ENCODE data around the gene BICDL2.

BICDL2 gene

GRCh38 chr16:3008690-3009037 lies 28.1 kb downstream of the BICDL2 start:
- no peak for DNase-seq

DNA sequence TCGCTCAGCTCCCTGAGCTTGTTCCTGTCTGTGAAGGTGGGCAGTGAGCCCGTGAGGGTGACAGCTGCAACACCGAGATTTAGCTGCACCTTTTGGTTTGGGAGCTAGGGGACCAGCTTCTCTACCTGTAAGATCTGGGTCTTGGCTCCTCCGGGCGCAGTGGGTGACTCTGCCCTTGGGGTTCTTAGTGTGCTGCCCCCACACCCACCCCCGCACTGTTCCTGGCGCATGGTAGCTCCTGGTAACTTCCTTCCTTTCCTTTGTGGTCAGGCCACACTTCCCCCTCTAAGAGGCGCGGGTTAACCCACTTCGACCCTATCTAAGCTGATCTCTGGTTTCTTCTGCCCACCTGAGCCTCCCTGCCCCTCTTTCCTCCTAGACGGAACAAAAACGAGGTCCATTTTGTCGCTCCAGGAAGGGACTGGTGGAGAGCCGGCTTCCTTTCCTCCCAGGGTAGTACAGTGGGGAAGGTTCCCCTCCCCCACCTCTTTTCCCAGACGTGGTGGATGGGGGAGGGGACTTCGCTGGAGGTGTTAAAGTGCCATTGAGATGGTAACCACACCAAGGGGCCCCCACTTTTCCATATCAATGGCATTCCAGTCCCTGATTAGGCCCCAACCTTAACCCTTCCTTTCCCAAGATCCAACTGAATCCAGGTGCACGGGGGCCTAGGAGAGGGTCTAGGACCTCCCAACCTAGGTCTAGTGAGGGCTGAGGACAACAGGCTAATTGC lies 28.6 kb downstream of the BICDL2 start:
- peak; percentile 30 to 38 for DNase-seq

GRCh38 chr16:3007059-3007956 lies 29.4 kb downstream of the BICDL2 start:
- DNase-seq = no peak

DNA sequence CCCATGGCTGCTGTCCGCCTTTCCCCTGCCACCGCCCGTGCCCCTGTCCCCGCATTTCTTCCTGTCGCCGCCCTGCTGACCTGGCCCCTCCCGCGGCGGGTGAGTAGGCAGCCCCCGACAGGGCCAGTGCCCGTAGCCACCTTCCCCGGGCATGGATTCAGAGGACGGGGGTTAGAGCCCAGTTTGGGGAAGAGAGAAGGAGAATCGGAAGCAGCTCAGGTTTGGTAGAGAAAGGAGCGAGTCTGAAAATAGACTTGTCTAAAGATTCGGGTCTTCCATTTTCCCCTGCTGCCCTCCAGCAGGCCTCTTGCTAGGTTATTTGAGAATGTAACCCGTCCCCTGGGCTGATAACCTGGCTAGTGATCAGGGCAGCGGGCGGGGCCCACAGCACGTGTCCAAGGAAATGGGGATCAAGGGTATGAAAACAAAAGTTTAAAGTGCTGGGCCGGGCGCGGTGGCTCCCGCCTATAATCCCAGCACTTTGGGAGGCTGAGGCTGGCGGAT lies 31.9 kb downstream of the BICDL2 start:
- no peak for DNase-seq

- DNase-seq = no peak
Measured at GRCh38 chr16:3004319-3004718, 32.4 kb downstream of the BICDL2 start.

DNA sequence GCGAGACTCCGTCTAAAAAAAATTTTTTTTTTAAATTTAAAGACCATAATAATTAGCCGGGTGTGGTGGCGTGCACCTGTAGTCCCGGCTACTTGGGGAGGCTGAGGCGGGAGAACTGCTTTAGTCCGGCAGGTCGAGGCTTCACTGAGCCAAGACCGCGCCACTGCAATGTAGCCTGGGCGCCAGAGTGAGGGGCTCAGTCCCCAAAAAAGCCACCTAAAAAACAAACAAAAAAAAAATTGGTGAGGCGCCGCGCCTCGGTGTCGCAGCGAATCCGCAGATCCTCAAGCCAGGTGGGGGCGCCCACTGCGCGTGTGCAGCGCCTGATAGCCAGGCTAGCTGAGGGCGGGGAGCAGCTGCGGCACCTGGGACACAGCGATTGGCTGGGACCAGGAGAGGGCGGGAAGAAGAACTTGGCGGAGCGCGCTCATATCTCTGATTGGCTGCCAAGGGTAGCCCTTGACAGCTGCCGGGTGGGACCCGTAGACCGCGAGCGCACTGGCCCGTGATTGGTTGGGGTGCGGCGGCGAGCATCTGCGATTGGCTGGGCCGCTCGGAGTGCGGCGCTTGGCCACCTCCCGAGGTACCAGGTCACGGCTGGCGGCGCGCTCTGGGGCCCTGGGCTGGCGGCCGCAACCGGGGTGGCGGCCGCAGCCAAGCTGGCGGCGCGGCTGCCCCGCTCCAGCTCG lies 33.0 kb downstream of the BICDL2 start:
- DNase-seq = peak; percentile 99

GRCh38 chr16:3001316-3001715 lies 35.4 kb downstream of the BICDL2 start:
- DNase-seq = no peak

- DNase-seq = no peak
Measured at GRCh38 chr16:3000540-3000939, 36.2 kb downstream of the BICDL2 start.

- DNase-seq = no peak
Measured at GRCh38 chr16:2999929-3000328, 36.8 kb downstream of the BICDL2 start.

DNA sequence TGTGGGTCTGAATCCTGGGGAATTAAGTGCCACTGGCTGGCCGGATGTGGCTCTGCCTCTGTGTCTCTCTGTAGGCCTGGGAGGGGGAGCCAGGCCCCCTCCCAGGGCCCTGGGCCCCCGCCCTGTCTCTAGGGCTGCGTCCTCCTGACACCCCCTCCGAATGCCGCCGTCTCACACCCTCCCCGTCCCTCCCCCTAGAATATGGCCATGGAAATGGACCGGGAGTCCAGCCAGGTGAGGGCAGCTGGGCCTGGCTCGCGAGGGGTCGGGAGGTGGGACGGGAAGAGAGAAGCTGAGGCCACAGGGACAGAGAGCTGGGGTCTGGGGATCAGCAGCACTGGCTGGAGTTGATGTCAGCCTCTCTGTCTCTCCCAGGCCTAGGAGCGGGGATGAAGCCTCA lies 40.4 kb downstream of the BICDL2 start:
- no peak for DNase-seq

DNA sequence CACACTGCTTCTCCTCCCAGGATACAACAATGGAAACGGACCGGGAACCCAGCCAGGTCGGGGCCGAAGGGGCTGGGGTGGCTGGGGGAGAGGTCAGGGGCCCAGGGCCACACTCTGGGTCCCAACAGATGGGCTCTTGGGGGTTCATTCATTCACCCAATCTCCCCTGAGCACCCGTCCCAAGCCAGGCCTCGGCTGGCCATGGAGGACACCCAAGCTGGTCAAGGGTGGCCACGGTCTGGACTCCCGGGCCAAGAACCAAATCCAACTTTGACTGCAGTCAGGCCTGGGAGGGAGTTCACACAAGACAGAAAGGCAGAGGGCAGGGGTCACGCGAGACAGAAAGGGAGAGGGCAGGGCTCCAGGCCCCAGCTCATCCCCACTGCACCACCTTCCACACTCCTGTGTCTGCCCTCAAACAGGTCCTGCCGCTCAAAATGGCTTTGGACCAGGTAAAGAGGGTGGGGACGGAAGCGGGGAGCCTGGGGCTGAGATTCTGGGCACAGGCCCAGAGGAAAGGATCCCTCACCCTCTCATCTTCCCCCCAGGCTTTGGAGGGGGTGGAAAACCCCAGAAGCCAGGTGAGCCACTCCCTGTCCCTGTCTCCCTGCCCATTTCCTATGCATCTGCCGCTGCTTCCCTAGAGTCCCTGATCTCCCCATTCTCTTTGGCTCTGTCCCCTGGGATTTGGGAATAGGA lies 44.2 kb downstream of the BICDL2 start:
- DNase-seq = no peak

- DNase-seq = no peak
Measured at GRCh38 chr16:2991566-2992261, 45.0 kb downstream of the BICDL2 start.

DNA sequence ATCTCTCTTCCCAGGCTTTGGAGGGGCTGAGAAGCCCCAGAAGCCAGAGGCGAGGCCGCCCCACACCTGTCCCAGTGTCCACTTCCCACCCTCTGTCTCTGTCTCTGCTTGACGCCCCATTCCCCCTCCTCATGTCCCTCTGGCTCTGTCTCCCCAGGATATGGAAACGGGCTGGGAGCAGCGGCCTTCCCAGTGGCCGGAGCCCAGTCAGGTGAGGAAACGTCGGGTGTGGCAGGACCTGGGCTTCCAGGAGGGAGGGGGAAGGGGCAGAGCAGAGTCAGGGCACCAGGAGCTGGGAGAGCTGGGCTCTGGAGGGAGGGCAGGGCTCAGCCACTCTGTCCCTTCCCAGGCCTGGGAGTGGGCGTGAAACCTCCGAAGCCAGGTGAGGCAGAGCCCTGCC lies 45.9 kb downstream of the BICDL2 start:
- no peak for DNase-seq

GRCh38 chr16:2988590-2989099 lies 48.1 kb downstream of the BICDL2 start:
- DNase-seq = no peak

GRCh38 chr16:2987833-2988232 lies 48.9 kb downstream of the BICDL2 start:
- DNase-seq = no peak

DNA sequence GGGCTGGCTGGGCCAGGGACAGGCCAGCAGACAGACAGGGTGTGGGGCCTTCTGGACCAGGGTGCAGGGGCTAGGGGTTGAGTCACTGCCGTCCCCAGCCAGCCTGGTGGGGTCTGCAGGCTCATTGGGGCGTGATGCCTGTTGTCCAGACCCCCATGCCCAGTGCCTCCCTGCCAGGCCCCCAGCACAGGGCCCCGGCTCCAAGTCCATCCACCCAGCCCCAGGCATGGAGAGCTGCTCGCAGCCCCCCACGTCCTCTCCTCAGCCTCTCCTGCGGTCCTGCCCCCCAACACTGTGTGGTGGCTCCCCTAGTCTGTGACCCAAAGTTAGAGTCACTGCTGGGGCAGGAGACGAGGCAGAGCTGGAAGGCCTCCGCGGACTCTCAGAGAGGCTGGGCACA lies 49.5 kb downstream of the BICDL2 start:
- DNase-seq = no peak

- no peak for DNase-seq
Measured at GRCh38 chr16:2986623-2987188, 50.0 kb downstream of the BICDL2 start.

- no peak for DNase-seq
Measured at GRCh38 chr16:2985893-2986355, 50.8 kb downstream of the BICDL2 start.

GRCh38 chr16:2985462-2985861 lies 51.3 kb downstream of the BICDL2 start:
- no peak for DNase-seq

- peak; percentile 69 for DNase-seq
Measured at GRCh38 chr16:2983706-2984136, 53.0 kb downstream of the BICDL2 start.

DNA sequence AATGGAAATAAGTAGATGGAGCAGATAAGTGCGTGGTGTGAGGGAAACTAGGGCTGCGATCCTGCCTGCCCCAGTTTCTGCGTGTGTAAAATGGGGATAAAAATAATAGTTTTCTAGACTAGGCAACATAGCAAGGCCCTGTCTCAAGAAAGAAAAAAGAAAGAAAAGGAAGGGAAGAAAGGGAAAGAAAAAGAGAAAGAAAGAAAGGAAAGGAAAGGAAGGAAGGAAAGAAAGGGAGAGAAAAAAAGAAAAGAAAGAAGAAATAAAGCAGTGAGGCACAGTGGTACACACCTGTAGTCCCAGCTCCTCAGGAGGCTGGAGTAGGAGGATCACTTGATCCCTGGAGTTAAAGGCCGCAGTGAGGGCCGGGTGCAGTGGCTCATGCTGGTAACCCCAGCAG lies 54.3 kb downstream of the BICDL2 start:
- DNase-seq = no peak

DNA sequence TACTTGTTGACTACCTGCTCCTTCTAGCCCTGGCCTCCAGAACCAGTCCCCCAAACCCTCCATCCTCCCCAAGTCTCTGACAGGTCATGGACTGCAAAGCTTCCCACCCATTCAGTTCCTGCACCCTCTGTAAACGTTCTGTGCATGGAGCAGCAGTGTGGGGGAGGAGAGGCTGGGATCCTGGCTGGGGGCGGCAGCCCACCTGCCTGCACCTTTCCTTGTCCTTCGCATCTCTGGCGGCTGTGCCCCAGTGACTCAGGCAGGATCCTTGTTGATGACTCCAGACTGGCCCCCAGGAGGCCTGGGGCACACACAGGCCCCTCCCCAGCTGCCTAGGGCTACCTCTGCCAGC lies 54.9 kb downstream of the BICDL2 start:
- no peak for DNase-seq
